GM18519 (cell line): ENCODE results near the gene LTBP2.
"Not testable (repeated sequence)": the region's sequence is repeated elsewhere in the genome, so short reads cannot be mapped to it uniquely, and the experiment has no call there.

ENCODE experiments used
- ATAC-seq: cut with Tn5 transposase; IDR thresholded peaks from one replicate; pipeline ENCODE4 v1.9.1; 2021; ENCODE audit warnings: mild to moderate bottlenecking, moderate library complexity; ENCODE audit not compliant: unreplicated experiment, low FRiP score

Gene LTBP2

DNA sequence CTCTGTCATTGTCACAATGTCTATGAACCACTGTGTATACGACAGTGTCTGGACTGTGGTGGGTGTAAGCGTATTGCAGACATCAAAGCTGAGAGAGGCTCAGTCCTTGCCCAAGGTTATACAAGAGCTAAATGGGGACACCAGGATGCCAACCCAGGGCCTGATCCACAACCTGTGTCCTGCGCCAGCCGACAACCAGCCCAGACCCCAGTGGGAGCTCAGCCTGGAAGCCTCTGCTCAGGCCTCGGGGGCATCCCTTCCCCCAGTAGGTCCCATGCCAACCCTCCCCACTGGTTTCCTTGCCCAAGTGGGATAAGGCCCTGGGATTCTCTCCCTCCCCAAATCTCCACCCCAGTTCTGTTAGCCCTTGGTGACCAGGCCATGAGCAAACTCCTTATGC lies 54.3 kb downstream of the LTBP2 start:
- no peak for ATAC-seq

DNA sequence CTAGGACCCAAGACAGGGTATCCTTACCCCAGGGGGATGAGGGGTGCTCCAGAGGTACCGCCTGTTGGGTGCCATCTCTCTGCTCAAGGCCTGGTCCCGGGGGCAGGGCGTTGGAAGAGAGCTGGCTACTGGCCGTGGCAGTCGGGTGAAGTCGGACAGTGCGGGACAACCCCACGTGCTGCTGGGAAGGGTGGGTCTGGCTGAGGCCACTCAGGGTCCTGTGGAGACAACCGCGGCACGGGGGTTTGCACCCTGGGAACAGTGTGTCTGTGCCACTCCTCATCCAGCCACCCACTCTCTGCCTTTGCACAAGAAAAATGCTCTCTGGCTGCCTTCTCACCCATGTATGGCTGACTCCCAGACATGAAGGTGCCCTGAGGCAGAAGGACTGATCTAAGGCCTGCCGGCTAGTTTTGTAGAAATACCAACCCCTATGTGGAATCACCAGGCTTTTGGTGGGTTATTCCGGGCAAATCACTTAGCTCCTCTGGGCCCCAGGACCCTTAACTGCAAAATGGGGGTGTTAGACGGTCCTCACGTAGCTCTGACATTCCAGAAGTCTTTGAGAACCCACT lies 56.5 kb downstream of the LTBP2 start:
- ATAC-seq = no peak

DNA sequence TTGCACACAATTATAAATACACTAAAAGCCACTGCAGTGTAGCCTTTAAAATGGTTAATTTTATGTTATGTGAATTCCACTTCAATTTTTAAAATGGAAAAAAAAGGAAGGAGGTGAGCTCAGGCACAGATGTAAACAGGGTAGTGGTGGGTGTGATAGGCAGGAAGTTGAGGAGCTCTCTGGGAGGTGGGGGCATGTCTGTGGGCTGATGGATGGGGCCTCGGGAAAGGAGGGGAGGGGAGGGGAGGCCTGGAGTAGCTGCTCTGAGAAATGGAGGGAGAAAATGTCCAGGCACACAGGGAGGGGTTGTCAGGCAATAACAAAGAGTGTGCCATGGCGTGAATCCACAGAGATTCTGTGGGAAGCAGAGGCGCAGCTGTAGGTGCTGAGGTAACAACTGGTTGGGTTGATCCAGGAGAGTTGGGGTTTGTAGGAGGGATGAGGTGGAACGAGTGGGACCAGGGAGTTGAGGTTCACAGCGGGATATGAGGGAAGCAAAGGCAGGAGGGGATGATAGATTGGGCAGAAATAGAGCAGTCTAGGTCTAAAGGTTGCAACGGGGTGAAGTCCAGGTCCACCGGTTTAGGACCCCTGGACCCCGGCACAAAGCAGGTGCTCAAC lies 57.2 kb downstream of the LTBP2 start:
- no peak for ATAC-seq

DNA sequence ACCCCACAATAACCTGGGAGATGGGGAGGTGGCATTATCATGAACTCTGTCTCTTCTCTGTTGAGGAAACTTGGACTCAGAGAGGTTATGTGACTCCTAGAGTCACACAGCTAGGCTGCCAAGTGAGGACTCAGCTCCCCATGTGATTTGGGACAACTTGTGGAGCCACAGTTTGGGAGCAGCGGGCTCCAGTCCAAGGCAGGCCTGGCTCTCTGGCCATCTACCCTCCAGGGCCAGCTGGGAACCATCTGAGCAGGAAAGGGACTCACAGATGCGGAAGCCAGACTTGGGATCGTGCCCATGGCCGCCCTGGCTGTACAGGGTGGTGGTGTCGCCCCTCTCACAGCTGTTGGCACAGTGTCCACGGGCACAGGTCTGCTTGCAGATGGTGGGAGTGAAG lies 59.4 kb downstream of the LTBP2 start:
- no peak for ATAC-seq

DNA sequence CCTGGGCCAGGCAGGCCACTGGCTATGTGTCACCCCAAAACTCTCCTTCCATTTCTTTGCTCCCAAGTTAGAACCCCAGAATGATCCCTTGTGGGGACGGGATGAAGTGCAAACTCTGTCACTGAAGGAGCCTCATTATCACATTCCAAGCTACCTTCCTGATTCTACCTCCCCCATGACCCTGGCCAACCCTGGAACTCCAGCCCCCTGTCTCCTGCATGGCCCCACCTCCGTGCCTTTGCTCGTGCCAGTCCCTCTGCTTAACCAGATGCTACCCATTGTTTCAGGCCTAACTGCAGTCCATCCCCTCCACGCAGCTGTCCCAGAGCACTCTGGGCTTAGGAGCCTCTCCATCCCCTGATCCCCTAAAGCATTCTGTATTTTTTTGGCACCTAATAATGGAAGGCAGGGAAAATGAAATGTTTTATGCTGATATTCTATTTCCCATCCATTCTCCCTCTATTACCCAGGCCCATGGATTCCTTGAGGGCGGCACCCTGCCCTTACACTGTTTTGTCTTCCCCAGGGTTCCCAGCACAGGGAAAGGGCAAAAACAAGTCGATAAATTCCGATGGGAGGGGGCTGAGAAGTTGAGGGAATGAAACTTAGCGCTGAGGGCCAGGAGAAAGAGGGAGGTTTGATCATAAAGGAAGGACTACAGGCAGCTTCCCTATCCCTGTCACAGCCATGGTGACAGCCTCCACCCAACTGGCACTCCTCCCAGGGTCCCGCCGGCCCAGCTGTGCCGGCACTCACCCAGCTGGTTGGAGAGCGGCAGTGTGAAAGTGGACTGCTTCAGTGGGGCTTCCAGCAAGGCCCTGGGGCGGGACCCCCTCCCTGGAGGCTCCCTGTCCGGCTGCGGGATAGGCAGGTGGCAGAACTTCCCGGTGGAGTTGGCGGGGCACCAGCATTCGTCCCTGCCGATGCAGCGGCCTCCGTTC lies 60.3 kb downstream of the LTBP2 start:
- ATAC-seq = no peak

DNA sequence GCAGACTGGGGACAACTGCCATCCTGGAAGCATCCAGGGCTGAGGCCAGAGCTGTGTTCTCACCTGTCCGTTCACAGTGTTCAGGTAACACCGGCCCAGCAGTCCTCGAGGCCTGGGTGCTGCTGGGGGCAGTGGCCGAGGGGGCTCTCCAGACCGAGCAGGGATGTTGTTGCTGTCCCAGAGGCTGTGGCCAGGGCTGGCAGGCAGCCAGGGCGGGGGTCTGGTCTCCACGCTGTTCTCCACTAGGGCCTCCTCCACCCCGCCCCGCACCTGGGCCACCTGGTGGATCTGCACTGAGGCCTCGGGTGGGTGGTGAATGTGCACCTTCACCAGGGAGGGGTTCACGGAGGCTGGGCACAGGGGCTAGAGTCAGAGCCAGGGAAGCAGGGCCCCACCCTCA lies 61.0 kb downstream of the LTBP2 start:
- ATAC-seq = no peak

DNA sequence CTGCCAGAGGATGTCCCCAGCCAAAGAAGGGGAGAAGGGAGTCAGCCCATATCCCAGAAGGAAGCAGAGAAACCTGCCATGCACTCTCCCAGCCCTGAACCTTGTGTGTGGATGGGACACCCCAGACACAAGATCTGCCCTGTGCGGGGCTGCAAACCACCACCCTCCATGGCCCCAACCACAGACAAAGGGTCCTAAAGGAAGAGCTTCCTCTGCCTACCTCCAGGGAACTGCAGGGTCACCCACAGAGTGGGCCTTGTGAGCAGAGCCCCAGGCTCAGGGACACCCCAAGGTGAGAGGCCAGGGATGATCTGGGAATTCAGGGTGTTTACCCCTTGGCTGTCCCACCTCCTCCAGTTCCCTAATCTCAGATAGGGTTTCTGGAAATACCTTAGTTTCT lies 62.0 kb downstream of the LTBP2 start:
- ATAC-seq = no peak

DNA sequence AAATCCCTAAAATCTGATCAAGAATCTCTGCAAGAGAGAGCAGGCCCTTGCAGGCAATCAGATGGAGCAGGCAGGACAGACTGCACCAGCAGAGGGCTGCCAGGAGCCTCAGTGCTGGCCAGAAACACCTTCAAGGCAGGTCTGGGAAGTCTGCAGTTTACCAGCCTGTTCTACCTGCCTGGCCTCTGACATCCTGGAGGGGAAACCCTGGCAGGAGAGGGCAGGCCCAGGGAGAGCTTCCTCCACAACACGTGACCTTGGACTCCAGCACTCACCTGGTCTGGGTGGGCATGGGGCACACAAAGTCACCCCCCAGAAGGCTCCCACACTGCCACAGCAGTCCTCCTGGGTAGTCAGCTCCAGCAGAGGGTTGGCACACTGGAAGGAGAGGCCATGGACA lies 62.4 kb downstream of the LTBP2 start:
- ATAC-seq = no peak

DNA sequence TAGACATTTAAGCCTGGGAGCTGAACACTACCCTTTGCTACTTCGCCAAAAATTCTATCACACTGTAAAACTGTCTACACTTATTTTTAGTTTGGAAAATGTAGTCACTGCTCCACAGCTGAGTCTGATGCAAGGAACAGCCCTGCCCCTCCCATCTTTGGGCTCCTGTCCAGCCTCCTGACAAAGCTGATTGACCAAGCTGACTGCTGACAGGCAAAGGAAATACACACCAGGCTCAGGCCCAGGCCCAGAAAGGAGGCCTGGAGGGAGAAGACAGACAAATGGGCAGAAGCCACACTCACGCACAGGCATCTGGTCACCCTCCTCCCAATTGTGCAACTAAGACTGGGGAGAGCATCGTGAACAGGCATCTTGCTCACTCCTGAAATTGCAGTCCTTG lies 63.2 kb downstream of the LTBP2 start:
- ATAC-seq = no peak

DNA sequence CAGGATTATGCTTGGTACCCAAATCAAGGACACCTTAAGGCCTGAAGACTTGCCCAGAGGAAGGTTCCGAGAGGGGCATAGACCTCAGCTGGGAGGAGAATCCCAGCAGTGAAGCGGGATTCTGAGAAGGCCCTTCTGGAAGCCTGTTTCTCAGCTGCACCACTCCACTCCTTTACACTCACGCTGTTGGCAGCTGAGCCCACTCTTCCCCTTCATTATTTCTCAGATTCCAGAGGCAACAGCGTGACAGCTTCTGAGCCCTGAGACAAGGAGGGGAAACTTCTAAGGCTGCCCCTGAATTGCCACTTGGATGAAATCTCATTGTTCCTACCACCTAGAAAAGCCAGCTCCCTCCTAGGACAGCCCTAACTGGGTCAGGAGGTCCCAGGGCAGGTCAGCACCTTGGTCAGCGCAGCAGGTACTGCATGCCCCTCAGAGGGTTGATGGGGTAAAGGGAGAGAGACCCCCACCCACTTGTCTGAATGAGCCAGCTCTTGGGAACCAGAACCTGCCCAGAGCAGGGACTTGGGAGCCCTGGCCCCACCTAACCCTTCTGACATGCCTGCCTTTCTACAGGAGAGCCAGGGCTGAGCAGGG lies 64.6 kb downstream of the LTBP2 start:
- ATAC-seq = no peak

DNA sequence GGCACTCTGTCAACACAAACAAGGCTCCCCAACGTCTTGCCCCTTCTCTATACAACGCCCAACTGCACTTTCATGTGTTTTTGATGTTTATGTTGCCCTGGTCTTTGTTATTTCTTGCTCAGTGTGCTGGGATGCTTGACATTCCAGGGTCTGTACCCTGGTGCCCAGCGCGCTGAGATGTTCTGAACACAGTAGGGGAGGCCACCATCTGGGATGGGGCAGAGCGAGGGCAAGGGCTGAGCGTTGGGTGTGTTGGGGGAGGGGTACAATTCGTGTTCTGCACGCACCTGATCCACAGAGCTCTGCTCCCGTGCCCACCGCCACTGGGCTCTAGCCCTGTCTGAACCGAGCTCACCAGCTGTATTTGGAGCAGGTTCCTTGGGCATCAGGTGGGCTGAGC lies 65.6 kb downstream of the LTBP2 start:
- no peak for ATAC-seq

DNA sequence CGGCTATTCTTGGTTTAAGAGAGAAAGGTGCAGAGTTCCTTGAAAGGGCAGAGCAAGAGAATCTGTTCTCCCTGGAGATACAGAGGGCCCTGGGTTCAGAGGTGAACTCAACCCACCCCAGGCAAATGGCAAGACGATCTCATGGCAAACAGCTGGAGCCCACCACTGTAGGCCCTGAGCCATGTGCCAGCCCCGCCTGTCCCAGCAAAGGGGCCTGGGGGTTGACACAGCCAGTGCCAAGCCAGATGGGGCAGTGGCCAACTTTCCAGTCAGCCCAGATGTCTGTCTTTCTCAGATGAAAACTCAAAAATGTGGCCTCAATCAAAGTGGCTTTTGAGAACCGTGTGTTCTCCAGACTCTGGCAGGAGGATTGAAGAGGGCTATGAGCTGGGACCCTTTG lies 66.7 kb downstream of the LTBP2 start:
- ATAC-seq = no peak

DNA sequence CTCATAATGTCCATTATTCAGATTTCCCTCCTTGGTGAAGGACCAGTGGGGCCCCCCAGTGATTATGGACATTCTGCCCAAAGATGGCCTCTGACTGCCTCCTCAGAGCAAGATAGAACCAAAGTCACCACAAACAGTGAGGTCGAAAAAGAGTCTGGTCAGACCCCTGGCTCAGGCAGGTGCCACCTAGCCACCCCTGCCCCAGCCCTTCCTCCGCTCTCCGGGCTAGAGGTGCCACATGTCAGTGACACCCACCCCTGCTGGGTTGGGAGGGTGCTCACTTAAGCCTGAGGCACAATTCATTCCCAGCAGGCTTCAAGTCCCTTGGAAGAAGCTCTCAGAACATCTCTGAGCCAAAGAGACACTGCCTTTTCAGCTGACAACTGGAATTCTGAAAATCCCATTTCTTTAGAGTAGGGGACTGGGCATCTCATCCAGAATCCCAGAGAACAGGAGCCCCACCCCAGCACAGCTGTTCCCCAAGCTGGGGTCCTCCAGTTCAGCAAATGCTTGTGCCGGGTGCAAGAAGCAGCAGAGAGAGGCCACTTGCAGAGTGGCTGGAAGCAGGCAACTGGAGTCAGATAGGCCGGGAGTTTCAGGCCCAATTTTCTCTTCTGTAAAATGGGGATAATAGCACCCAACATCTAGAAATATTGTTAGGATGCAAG lies 68.1 kb downstream of the LTBP2 start:
- no peak for ATAC-seq

DNA sequence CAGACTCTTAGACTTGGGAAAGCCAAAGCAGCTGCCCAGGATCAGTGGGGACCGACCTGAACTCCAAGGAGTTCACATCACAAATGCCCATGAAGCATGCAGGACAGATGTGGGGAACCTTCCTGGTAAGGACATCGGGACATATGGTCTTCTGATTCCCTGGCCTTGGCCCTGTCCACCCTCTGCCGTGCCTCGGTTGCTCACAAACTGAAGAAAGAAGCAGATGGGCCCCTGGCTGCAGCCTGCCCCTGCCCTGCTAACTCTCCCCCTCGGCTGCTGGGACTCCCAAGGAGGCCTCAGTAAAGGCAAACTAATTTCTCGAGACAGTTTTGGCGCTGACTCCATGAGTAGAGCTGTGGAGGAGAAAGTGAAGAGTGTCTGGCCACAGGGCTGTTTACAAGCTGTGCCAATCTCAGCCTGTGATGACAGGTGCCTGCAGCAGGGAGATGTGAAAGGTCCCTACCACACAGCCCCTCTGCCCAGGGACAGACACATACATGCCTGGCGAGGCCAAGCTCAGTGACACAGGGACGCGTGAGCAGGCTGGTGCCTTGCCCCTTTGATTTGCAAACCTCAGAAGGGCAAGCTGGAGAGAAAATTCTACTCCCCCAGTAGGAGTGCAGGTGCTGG lies 69.9 kb downstream of the LTBP2 start:
- no peak for ATAC-seq

DNA sequence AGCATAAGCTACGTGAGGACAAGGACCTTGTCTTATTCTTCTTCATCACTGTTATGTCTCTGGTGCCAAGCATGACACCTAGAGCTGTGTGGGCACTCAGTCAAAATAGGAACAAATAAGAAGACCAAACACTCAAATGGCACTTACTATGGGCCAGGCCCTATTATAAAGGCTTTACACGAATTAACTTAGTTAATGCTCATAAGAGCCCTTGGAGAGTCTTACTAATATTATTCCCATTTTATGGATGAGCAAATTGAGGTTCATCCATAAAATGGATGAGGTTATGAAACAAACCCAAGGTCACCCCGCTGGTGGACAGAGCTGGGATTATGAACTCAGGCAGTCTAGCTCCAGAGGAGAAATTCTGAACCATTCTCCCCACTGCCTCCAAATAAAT lies 70.8 kb downstream of the LTBP2 start:
- no peak for ATAC-seq

DNA sequence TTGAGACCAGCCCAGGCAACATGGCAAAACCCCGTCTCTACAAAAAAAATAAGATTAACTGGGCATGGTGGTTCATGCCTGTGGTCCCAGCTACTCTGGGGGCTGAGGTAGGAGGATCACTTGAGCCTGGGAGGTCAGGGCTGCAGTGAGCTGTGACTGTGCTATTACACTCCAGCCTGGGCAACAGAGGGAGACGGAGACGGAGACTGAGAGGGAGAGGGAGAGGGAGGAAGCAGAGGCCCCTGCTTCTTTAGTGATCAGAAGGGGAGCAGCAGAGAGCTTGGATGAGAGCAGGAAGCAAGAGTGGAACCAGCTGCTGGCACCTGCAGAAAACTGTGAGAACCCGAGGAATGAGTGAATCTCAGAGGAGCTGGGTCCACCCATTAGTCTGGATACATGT lies 72.5 kb downstream of the LTBP2 start:
- no peak for ATAC-seq

DNA sequence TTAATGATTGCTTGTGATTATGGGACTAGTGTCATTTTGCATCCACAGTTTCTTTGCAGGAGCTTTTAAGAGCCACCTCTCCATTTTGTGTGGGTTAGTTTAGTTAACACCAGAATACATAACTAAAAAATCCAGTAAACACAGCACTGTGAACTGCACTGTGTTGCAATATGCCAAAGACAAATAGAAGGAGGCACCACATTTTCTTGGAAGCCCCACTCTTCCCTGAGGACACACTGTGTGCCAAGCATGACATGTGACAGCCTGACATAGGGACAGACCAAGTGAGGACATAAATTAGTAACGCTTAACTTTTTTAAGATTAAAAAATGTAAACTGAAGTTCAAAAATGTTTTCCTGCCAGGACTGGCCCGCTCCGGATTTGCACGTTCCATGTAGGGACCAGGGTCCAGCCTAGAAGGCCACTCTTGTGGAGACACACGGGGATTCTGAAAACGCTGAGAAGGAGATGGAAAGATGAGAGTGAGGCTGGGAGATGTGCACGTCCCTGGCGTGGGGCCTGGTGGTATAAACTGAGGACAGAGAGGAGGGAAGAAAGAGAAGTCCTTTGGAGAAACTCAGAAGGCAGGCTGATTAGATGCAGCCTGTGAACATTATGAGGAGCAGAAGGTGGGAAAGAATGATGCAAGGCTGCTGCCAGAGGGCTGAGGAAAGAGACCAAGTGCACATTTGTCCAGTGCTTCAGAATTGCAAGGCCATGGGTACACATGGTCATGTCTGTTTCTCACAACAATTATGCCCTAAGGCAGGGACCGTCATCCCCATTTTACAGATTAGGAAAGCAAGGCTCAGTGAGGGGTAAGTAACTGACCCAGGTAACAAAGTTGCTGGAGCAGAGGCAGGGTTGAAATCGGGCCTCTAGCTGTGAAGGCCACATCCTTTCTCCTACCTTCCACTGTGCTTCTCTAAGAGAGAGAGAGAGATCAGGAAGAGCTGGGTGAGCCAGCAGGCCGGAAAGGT lies 73.3 kb downstream of the LTBP2 start:
- ATAC-seq = no peak

DNA sequence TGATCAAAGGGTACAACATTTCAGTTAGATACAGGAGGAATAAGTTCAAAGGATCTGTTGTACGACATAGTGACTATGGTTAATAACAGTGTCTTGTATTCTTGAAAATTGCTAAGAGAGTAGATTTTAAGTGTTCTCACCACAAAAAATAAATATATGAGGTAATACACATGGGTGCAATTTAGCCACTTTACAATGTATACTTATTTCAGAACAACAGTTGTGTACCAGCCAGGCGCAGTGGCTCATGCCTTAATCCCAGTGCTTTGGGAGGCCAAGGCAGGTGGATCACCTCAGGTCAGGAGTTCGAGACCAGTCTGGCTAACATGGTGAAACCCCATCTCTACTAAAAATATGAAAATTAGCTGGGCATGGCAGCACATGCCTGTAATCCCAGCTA lies 75.7 kb downstream of the LTBP2 start:
- ATAC-seq = not testable (repeated sequence)

DNA sequence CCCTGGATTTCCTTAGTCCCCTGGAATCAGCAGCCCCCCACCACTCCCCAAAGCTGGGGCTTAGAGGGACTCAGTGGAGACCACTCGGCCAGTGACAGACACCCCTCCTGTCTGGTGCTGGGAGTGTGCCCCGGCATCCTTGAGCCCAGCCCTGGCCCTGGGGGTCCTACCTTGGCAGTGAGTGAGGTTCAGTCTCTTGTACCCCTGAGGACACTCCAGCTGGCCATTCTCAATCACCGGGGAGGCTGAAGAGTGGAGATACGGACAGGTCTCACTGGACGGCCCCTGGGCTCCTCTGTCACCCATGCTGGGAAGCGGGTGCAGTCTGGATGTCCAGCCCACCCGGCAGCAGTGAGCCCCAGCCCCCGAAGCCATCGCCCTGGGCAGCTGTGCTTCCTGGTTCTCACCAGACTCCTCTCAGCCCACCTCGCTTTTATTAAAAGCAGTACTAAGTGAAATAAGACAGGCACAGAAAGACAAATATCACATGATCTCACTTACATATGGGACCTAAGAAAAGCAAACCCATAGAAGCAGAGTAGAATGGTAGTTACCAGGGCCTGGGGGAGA lies 76.2 kb downstream of the LTBP2 start:
- no peak for ATAC-seq
